HuH-7 (cell line): ENCODE data around the gene CRYBA1.
A peak's percentile ranks its signal among the peaks of the same experiment; 100 is the strongest.
"Not testable (repeated sequence)": the region's sequence is repeated elsewhere in the genome, so short reads cannot be mapped to it uniquely, and the experiment has no call there.

Source experiments
- DNase-seq: peaks from one replicate; pipeline ENCODE4 v3.0.0; 2011; ENCODE audit warnings: low spot score

Gene CRYBA1

GRCh38 chr17:29238133-29238850, 8.4 kb upstream of the CRYBA1 start:
- no peak for DNase-seq

GRCh38 chr17:29240477-29240876, 6.2 kb upstream of the CRYBA1 start:
- no peak for DNase-seq

GRCh38 chr17:29240968-29241963, 5.4 kb upstream of the CRYBA1 start:
- no peak for DNase-seq

- no peak for DNase-seq
These were observed 4.6 kb upstream of the CRYBA1 start for GRCh38 chr17:29242051-29242450.

GRCh38 chr17:29242790-29243189, 3.9 kb upstream of the CRYBA1 start:
- no peak for DNase-seq

- peak; percentile 49 for DNase-seq
These were observed 2.9 kb upstream of the CRYBA1 start for GRCh38 chr17:29243792-29244191.

GRCh38 chr17:29245401-29245800, 1.3 kb upstream of the CRYBA1 start:
- no peak for DNase-seq

- no peak for DNase-seq
These were observed 560 bp downstream of the CRYBA1 start for GRCh38 chr17:29247219-29247618.

GRCh38 chr17:29248845-29249244, 2.2 kb downstream of the CRYBA1 start:
- no peak for DNase-seq

GRCh38 chr17:29250666-29251065, 4.0 kb downstream of the CRYBA1 start:
- no peak for DNase-seq

- DNase-seq = no peak
These were observed 4.5 kb downstream of the CRYBA1 start for GRCh38 chr17:29251184-29251583.

- peak; percentile 30 for DNase-seq
These were observed 5.6 kb downstream of the CRYBA1 start for GRCh38 chr17:29252101-29252791.

- no peak for DNase-seq
These were observed 6.4 kb downstream of the CRYBA1 start for GRCh38 chr17:29253037-29253436.

GRCh38 chr17:29255926-29256522, 9.4 kb downstream of the CRYBA1 start:
- DNase-seq = no peak

GRCh38 chr17:29256735-29257466, 10.2 kb downstream of the CRYBA1 start:
- DNase-seq = no peak

GRCh38 chr17:29257756-29258155, 11.1 kb downstream of the CRYBA1 start:
- DNase-seq = no peak

GRCh38 chr17:29263916-29264315, 17.3 kb downstream of the CRYBA1 start:
- DNase-seq = no peak

- not testable (repeated sequence) for DNase-seq
These were observed 25.3 kb downstream of the CRYBA1 start for GRCh38 chr17:29271980-29272379.

- DNase-seq = peak; percentile 48
These were observed 27.3 kb downstream of the CRYBA1 start for GRCh38 chr17:29273924-29274323.

- DNase-seq = no peak
These were observed 32.0 kb downstream of the CRYBA1 start for GRCh38 chr17:29278692-29279091.

GRCh38 chr17:29279397-29280070, 32.9 kb downstream of the CRYBA1 start:
- DNase-seq = no peak
